ENCODE measurements around the gene DCAF15. TPM values are rescaled to one million over a fixed set of nuclear protein-coding genes. Genes with fewer than 3 reads are reported as not detected.

DCAF15 gene
- total RNA-seq, 1 donor from 2014 or later = 85.6 TPM

GRCh38 chr19:13957051-13957450 lies 4.7 kb downstream of the DCAF15 start:
- TF ChIP-seq CTCF (conservative IDR thresholded peaks at IDR 0.05) = no peak
- H3K27ac Mint-ChIP-seq (ENCODE audit: unreplicated experiment) = peak overlapping the region; percentile 84
- no peaks in the 10 kb centered on the region for H3K9me3 Mint-ChIP-seq
- H3K27me3 Mint-ChIP-seq (ENCODE audit: low read depth) = peaks cover 3% of the 10 kb centered on the region
- H3K4me3 Mint-ChIP-seq = peak overlapping the region; percentile 44
- peaks cover 5% of the 10 kb centered on the region for H3K36me3 Mint-ChIP-seq (ENCODE audit: low read depth)
- peaks cover 15% of the 10 kb centered on the region for H3K4me1 Mint-ChIP-seq
- no peak for DNase-seq (ENCODE audit: low read depth, low spot score)

- TF ChIP-seq CTCF (conservative IDR thresholded peaks at IDR 0.05) = no peak
- peak overlapping the region; percentile 31 for H3K4me3 Mint-ChIP-seq
- peaks cover 10% of the 10 kb centered on the region for H3K4me1 Mint-ChIP-seq
- H3K27me3 Mint-ChIP-seq (ENCODE audit: low read depth) = peaks cover 3% of the 10 kb centered on the region
- no peak for DNase-seq (ENCODE audit: low read depth, low spot score)
- peak overlapping the region; percentile 43 for H3K27ac Mint-ChIP-seq (ENCODE audit: unreplicated experiment)
- H3K9me3 Mint-ChIP-seq = no peaks in the 10 kb centered on the region
- peaks cover 5% of the 10 kb centered on the region for H3K36me3 Mint-ChIP-seq (ENCODE audit: low read depth)
These were observed 5.7 kb downstream of the DCAF15 start for GRCh38 chr19:13958043-13958442.

GRCh38 chr19:13959141-13959961 lies 7.0 kb downstream of the DCAF15 start:
- peak overlapping the region; percentile 51 for H3K4me3 Mint-ChIP-seq
- H3K4me1 Mint-ChIP-seq = peaks cover 5% of the 10 kb centered on the region
- H3K27me3 Mint-ChIP-seq (ENCODE audit: low read depth) = peaks cover 3% of the 10 kb centered on the region
- no peak overlapping the region for H3K27ac Mint-ChIP-seq (ENCODE audit: unreplicated experiment)
- DNase-seq (ENCODE audit: low read depth, low spot score) = no peak
- no peak for TF ChIP-seq CTCF (conservative IDR thresholded peaks at IDR 0.05)
- H3K36me3 Mint-ChIP-seq (ENCODE audit: low read depth) = peaks cover 5% of the 10 kb centered on the region
- H3K9me3 Mint-ChIP-seq = no peaks in the 10 kb centered on the region

- DNase-seq (ENCODE audit: low read depth, low spot score) = no peak
- Mint-ChIP-seq H3K36me3 (ENCODE audit: low read depth) (peaks cover 9% of the 10 kb centered on the region), H3K27ac (ENCODE audit: unreplicated experiment) (no peak overlapping the region), H3K27me3 (ENCODE audit: low read depth) (peaks cover 6% of the 10 kb centered on the region), H3K9me3 (no peaks in the 10 kb centered on the region), H3K4me3 (peak overlapping the region; percentile 51), H3K4me1 (peaks cover 5% of the 10 kb centered on the region)
- TF ChIP-seq CTCF (conservative IDR thresholded peaks at IDR 0.05) = peak; percentile 42
These were observed 7.9 kb downstream of the DCAF15 start for GRCh38 chr19:13959962-13960862.

- peaks cover 5% of the 10 kb centered on the region for H3K4me1 Mint-ChIP-seq
- peak overlapping the region; percentile 54 for H3K4me3 Mint-ChIP-seq
- no peak overlapping the region for H3K27ac Mint-ChIP-seq (ENCODE audit: unreplicated experiment)
- DNase-seq (ENCODE audit: low read depth, low spot score) = no peak
- H3K36me3 Mint-ChIP-seq (ENCODE audit: low read depth) = peaks cover 9% of the 10 kb centered on the region
- peaks cover 6% of the 10 kb centered on the region for H3K27me3 Mint-ChIP-seq (ENCODE audit: low read depth)
- TF ChIP-seq CTCF (conservative IDR thresholded peaks at IDR 0.05) = no peak
- H3K9me3 Mint-ChIP-seq = no peaks in the 10 kb centered on the region
These were observed 8.8 kb downstream of the DCAF15 start for GRCh38 chr19:13960863-13961784.
